ENCODE measurements around the gene DBF4. TPM values are rescaled to one million over a fixed set of nuclear protein-coding genes. Genes with fewer than 3 reads are reported as not detected.

DBF4 gene
- total and polyA plus RNA-seq, 9 of the 15 experiments (the other 6 are each of a cell fraction or from before 2014, with no cell fraction given), result 37.8 to 145 (median 104) TPM

DNA sequence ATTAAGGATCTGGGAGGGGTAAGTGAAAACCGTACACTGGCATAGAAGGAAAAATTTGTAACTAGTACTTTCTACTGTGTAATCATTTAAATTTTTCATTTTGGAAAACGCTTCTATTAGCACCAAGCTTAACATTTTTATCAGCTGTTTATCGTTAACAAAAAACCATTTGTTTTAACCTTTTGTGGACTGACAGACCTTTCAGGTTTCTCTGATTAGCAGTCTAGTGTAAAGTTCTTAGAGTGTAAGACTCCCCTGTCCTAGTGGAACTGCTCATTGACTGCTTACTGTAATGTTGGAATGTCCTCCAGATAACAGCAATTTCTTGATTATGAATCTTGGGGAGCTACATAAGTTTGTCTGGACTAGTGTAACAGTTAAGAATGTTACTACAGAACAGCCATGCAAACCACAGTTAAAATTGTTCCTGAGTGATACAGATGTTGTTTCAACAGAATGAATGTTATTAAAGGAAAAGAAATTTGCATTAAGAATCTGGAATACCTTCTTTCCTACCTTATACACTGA, 2.0 kb downstream of the DBF4 start (continued):
- TF ChIP-seq, protein P1, sequence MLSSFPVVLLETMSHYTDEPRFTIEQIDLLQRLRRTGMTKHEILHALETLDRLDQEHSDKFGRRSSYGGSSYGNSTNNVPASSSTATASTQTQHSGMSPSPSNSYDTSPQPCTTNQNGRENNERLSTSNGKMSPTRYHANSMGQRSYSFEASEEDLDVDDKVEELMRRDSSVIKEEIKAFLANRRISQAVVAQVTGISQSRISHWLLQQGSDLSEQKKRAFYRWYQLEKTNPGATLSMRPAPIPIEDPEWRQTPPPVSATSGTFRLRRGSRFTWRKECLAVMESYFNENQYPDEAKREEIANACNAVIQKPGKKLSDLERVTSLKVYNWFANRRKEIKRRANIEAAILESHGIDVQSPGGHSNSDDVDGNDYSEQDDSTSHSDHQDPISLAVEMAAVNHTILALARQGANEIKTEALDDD (IDR thresholded peaks at IDR 0.05), result 0 out of 2 replicates have a peak, but pooled peaks have one; percentile 18
- TF ChIP-seq BRF1 (IDR thresholded peaks at IDR 0.05; ENCODE audit: borderline replicate concordance, extremely low read depth, insufficient read length) (no peak), ETV5 (CRISPR knock-in tag; IDR thresholded peaks at IDR 0.05; ENCODE audit: low read depth) (no peak), NCOR1 (IDR thresholded peaks at IDR 0.05) (0 out of 2 replicates have a peak, but pooled peaks have one; percentile 3), ZNF766 (CRISPR knock-in tag; conservative IDR thresholded peaks at IDR 0.05) (no peak), RBM39 (optimal IDR thresholded peaks at IDR 0.05; ENCODE audit: low read depth, low read length) (no peak), CCAR2 (IDR thresholded peaks at IDR 0.05; ENCODE audit: low read depth, low read length) (no peak), CBFA2T2 (conservative IDR thresholded peaks at IDR 0.05) (no peak), ZNF23 (CRISPR knock-in tag; IDR thresholded peaks at IDR 0.05) (no peak), ZNF77 (CRISPR knock-in tag; IDR thresholded peaks at IDR 0.05) (no peak)
- TF ChIP-seq, protein P2, sequence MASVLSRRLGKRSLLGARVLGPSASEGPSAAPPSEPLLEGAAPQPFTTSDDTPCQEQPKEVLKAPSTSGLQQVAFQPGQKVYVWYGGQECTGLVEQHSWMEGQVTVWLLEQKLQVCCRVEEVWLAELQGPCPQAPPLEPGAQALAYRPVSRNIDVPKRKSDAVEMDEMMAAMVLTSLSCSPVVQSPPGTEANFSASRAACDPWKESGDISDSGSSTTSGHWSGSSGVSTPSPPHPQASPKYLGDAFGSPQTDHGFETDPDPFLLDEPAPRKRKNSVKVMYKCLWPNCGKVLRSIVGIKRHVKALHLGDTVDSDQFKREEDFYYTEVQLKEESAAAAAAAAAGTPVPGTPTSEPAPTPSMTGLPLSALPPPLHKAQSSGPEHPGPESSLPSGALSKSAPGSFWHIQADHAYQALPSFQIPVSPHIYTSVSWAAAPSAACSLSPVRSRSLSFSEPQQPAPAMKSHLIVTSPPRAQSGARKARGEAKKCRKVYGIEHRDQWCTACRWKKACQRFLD (CRISPR knock-in tag; IDR thresholded peaks at IDR 0.05), result no peak

All from K562 (cell line).